ENCODE measurements around the gene PCDHGA8.

GRCh38 chr5:141366016-141366896, 26.2 kb upstream of the PCDHGA8 start:
- TF ChIP-seq CTCF (conservative IDR thresholded peaks at IDR 0.05 in 1 of 2, IDR thresholded peaks at IDR 0.05 in 1 of 2; ENCODE audit: low read depth in 1 of 2, low read length in 2 of 2) (no peak), EZH2 (IDR thresholded peaks at IDR 0.05; ENCODE audit: low read length, missing control alignments) (no peak)
